Activated naive CD8-positive, alpha-beta T cell treated with anti-CD3 and anti-CD28 coated beads, Interleukin-2, amount 10 ng/mL, durations not matched to agents 7 days and 5 days (primary cell): Measurements from ENCODE around the gene SSTR4. TPM values are rescaled to one million over a fixed set of nuclear protein-coding genes. Genes with fewer than 3 reads are reported as not detected.
"Not testable (repeated sequence)": the region's sequence is repeated elsewhere in the genome, so short reads cannot be mapped to it uniquely, and the experiment has no call there.

Experiments used
- ATAC-seq: fragments of 150-1000 bp; cut with Tn5 transposase; one replicate; pipeline ENCODE4 v1.10.0; 2021; ENCODE audit warnings: low read depth, moderate library complexity
- POLR2A ChIA-PET: fragments of 350-600 bp; sonication (Branson Sonifier 250); formaldehyde crosslinking; loops from one replicate; lab custom pipeline; 2021; ENCODE audit warnings: antibody characterized with exemption; lab: Charles Lee
- DNase-seq: peaks from one replicate; pipeline ENCODE4 v3.0.0; 2021
- H3K27ac Mint-ChIP-seq: one replicate; pipeline ENCODE4 v1.8.0; 2022; ENCODE audit warnings: mild to moderate bottlenecking, mixed read lengths
- H3K27me3 Mint-ChIP-seq: one replicate; pipeline ENCODE4 v1.8.0; 2022; ENCODE audit warnings: mild to moderate bottlenecking, moderate library complexity, mixed read lengths
- H3K36me3 Mint-ChIP-seq: one replicate; pipeline ENCODE4 v1.8.0; 2021; ENCODE audit warnings: mild to moderate bottlenecking, mixed read lengths
- H3K4me1 Mint-ChIP-seq: one replicate; pipeline ENCODE4 v1.8.0; 2021; ENCODE audit warnings: mixed read lengths
- H3K4me3 Mint-ChIP-seq: one replicate; pipeline ENCODE4 v1.8.0; 2022; ENCODE audit warnings: mild to moderate bottlenecking, moderate library complexity, mixed read lengths
- H3K9me3 Mint-ChIP-seq: one replicate; pipeline ENCODE4 v1.8.0; 2021; ENCODE audit warnings: mixed read lengths
- total RNA-seq, 2 experiments: library from RNA; stranded (reverse); gene quantifications; one replicate each; pipeline ENCODE4 v1.2.3, GENCODE V29; 2021

The SSTR4 gene
- total RNA-seq, 2 experiments from 2014 or later = not detected

GRCh38 chr20:23022849-23023248, 12.3 kb upstream of the SSTR4 start:
- POLR2A ChIA-PET = no interaction called here
- ATAC-seq (no peak), DNase-seq (no peak)
- Mint-ChIP-seq H3K27ac (no peak overlapping the region), H3K27me3 (peaks cover 2% of the 10 kb centered on the region), H3K36me3 (no peaks in the 10 kb centered on the region), H3K9me3 (no peaks in the 10 kb centered on the region), H3K4me3 (no peak overlapping the region), H3K4me1 (no peaks in the 10 kb centered on the region)

GRCh38 chr20:23023621-23024177, 11.4 kb upstream of the SSTR4 start:
- Mint-ChIP-seq H3K9me3 (no peaks in the 10 kb centered on the region), H3K27me3 (peaks cover 2% of the 10 kb centered on the region), H3K4me3 (no peak overlapping the region), H3K4me1 (no peaks in the 10 kb centered on the region), H3K27ac (no peak overlapping the region), H3K36me3 (no peaks in the 10 kb centered on the region)
- ATAC-seq (no peak), DNase-seq (no peak)
- POLR2A ChIA-PET = no interaction called here

GRCh38 chr20:23024701-23025100, 10.4 kb upstream of the SSTR4 start:
- Mint-ChIP-seq H3K27ac (no peak overlapping the region), H3K36me3 (no peaks in the 10 kb centered on the region), H3K27me3 (peaks cover 7% of the 10 kb centered on the region), H3K4me3 (no peak overlapping the region), H3K4me1 (no peaks in the 10 kb centered on the region), H3K9me3 (no peaks in the 10 kb centered on the region)
- DNase-seq (no peak), ATAC-seq (no peak)
- POLR2A ChIA-PET = no interaction called here

- H3K36me3 Mint-ChIP-seq, H3K27ac Mint-ChIP-seq, H3K4me3 Mint-ChIP-seq, ATAC-seq, H3K27me3 Mint-ChIP-seq, H3K4me1 Mint-ChIP-seq, POLR2A ChIA-PET, DNase-seq, H3K9me3 Mint-ChIP-seq: not testable (repeated sequence)
Observed at GRCh38 chr20:23025503-23025902, 9.6 kb upstream of the SSTR4 start.

- peaks cover under 1% of the 10 kb centered on the region for H3K4me1 Mint-ChIP-seq
- no peak overlapping the region for H3K27ac Mint-ChIP-seq
- H3K4me3 Mint-ChIP-seq = no peak overlapping the region
- POLR2A ChIA-PET = no interaction called here
- H3K27me3 Mint-ChIP-seq = peaks cover 5% of the 10 kb centered on the region
- H3K9me3 Mint-ChIP-seq = no peaks in the 10 kb centered on the region
- no peaks in the 10 kb centered on the region for H3K36me3 Mint-ChIP-seq
- ATAC-seq (no peak), DNase-seq (no peak)
Observed at GRCh38 chr20:23027721-23028120, 7.4 kb upstream of the SSTR4 start.

GRCh38 chr20:23028392-23028791, 6.7 kb upstream of the SSTR4 start:
- no peaks in the 10 kb centered on the region for H3K9me3 Mint-ChIP-seq
- POLR2A ChIA-PET = no interaction called here
- no peak overlapping the region for H3K4me3 Mint-ChIP-seq
- peaks cover 4% of the 10 kb centered on the region for H3K4me1 Mint-ChIP-seq
- no peaks in the 10 kb centered on the region for H3K36me3 Mint-ChIP-seq
- ATAC-seq (no peak), DNase-seq (no peak)
- H3K27me3 Mint-ChIP-seq = peaks cover 12% of the 10 kb centered on the region
- H3K27ac Mint-ChIP-seq = no peak overlapping the region

GRCh38 chr20:23029324-23029723, 5.8 kb upstream of the SSTR4 start:
- DNase-seq (no peak), ATAC-seq (no peak)
- peaks cover 13% of the 10 kb centered on the region for H3K27me3 Mint-ChIP-seq
- H3K27ac Mint-ChIP-seq = no peak overlapping the region
- peaks cover 4% of the 10 kb centered on the region for H3K4me1 Mint-ChIP-seq
- POLR2A ChIA-PET = no interaction called here
- no peaks in the 10 kb centered on the region for H3K36me3 Mint-ChIP-seq
- no peak overlapping the region for H3K4me3 Mint-ChIP-seq
- H3K9me3 Mint-ChIP-seq = no peaks in the 10 kb centered on the region

GRCh38 chr20:23031346-23031745, 3.8 kb upstream of the SSTR4 start:
- peaks cover 4% of the 10 kb centered on the region for H3K4me1 Mint-ChIP-seq
- H3K9me3 Mint-ChIP-seq = no peaks in the 10 kb centered on the region
- H3K27ac Mint-ChIP-seq = no peak overlapping the region
- ATAC-seq = no peak
- no peak for DNase-seq
- no peak overlapping the region for H3K4me3 Mint-ChIP-seq
- POLR2A ChIA-PET = no interaction called here
- H3K36me3 Mint-ChIP-seq = no peaks in the 10 kb centered on the region
- H3K27me3 Mint-ChIP-seq = peaks cover 13% of the 10 kb centered on the region

- no peak for DNase-seq
Observed at GRCh38 chr20:23032056-23032749, 2.9 kb upstream of the SSTR4 start.

GRCh38 chr20:23032750-23033078, 2.4 kb upstream of the SSTR4 start:
- H3K9me3 Mint-ChIP-seq = no peaks in the 10 kb centered on the region
- peaks cover 14% of the 10 kb centered on the region for H3K27me3 Mint-ChIP-seq
- H3K27ac Mint-ChIP-seq = no peak overlapping the region

More at GRCh38 chr20:23032056-23032749, 2.9 kb upstream of the SSTR4 start:
- H3K36me3 Mint-ChIP-seq = no peaks in the 10 kb centered on the region
- H3K4me1 Mint-ChIP-seq = peaks cover 4% of the 10 kb centered on the region
- no peak for ATAC-seq
- H3K4me3 Mint-ChIP-seq = no peak overlapping the region
- H3K27ac Mint-ChIP-seq = no peak overlapping the region
- POLR2A ChIA-PET = no interaction called here
- H3K9me3 Mint-ChIP-seq = no peaks in the 10 kb centered on the region
- H3K27me3 Mint-ChIP-seq = peaks cover 13% of the 10 kb centered on the region

GRCh38 chr20:23033918-23034317, 1.2 kb upstream of the SSTR4 start:
- Mint-ChIP-seq H3K4me1 (peaks cover 4% of the 10 kb centered on the region), H3K9me3 (no peaks in the 10 kb centered on the region), H3K27ac (no peak overlapping the region), H3K4me3 (no peak overlapping the region), H3K36me3 (no peaks in the 10 kb centered on the region), H3K27me3 (peaks cover 16% of the 10 kb centered on the region)
- POLR2A ChIA-PET = no interaction called here
- no peak for DNase-seq
- no peak for ATAC-seq

More at GRCh38 chr20:23032750-23033078, 2.4 kb upstream of the SSTR4 start:
- Mint-ChIP-seq H3K4me3 (no peak overlapping the region), H3K36me3 (no peaks in the 10 kb centered on the region), H3K4me1 (peaks cover 4% of the 10 kb centered on the region)
- DNase-seq (no peak), ATAC-seq (no peak)
- POLR2A ChIA-PET = no interaction called here

GRCh38 chr20:23035731-23036130, 619 bp downstream of the SSTR4 start:
- no peak for DNase-seq
- ATAC-seq = no peak
- POLR2A ChIA-PET = no interaction called here
- H3K36me3 Mint-ChIP-seq = no peaks in the 10 kb centered on the region
- no peak overlapping the region for H3K27ac Mint-ChIP-seq
- H3K27me3 Mint-ChIP-seq = peaks cover 11% of the 10 kb centered on the region
- H3K9me3 Mint-ChIP-seq = no peaks in the 10 kb centered on the region
- no peak overlapping the region for H3K4me3 Mint-ChIP-seq
- H3K4me1 Mint-ChIP-seq = peaks cover 4% of the 10 kb centered on the region

- Mint-ChIP-seq H3K36me3 (no peaks in the 10 kb centered on the region), H3K27ac (no peak overlapping the region), H3K27me3 (peaks cover 13% of the 10 kb centered on the region), H3K9me3 (no peaks in the 10 kb centered on the region), H3K4me3 (no peak overlapping the region), H3K4me1 (peaks cover 4% of the 10 kb centered on the region)
- DNase-seq = no peak
- POLR2A ChIA-PET = no interaction called here
- no peak for ATAC-seq
Observed at GRCh38 chr20:23036371-23036770, 1.3 kb downstream of the SSTR4 start.

GRCh38 chr20:23037017-23037481, 1.9 kb downstream of the SSTR4 start:
- H3K4me3 Mint-ChIP-seq = no peak overlapping the region
- H3K36me3 Mint-ChIP-seq = no peaks in the 10 kb centered on the region
- no peak for ATAC-seq
- H3K27me3 Mint-ChIP-seq = peaks cover 16% of the 10 kb centered on the region
- H3K9me3 Mint-ChIP-seq = no peaks in the 10 kb centered on the region
- peaks cover 4% of the 10 kb centered on the region for H3K4me1 Mint-ChIP-seq
- H3K27ac Mint-ChIP-seq = no peak overlapping the region
- DNase-seq = no peak
- POLR2A ChIA-PET = no interaction called here
